Osteoblast (primary cell): ENCODE results near the gene ERCC4. TPM values are rescaled to one million over a fixed set of nuclear protein-coding genes. Genes with fewer than 3 reads are reported as not detected.
A peak's percentile ranks its signal among the peaks of the same experiment; 100 is the strongest.
"Not testable (repeated sequence)": the region's sequence is repeated elsewhere in the genome, so short reads cannot be mapped to it uniquely, and the experiment has no call there.

Experiments
- DNase-seq: peaks from one replicate; pipeline ENCODE4 v3.0.0; 2011; ENCODE audit warnings: low spot score, mixed read lengths; ENCODE audit not compliant: insufficient read length; ENCODE audit errors: missing footprints
- H2AFZ ChIP-seq: 2 replicates; pipeline ENCODE4 v1.6.0; 2011; ENCODE audit warnings: mild to moderate bottlenecking, low read length
- H3K27ac ChIP-seq: 2 replicates; pipeline ENCODE4 v1.5.1; 2011; ENCODE audit warnings: mild to moderate bottlenecking, low read depth, low read length, moderate library complexity
- H3K27me3 ChIP-seq: 2 replicates; pipeline ENCODE4 v1.6.0; 2012; ENCODE audit warnings: mild to moderate bottlenecking, control low read depth, inconsistent platforms, low read length, moderate library complexity; ENCODE audit not compliant: insufficient read depth
- H3K36me3 ChIP-seq: 2 replicates; pipeline ENCODE4 v1.5.1; 2011; ENCODE audit warnings: mild to moderate bottlenecking, low read length, control low read depth, moderate library complexity; ENCODE audit not compliant: insufficient read depth
- H3K4me1 ChIP-seq: 2 replicates; pipeline ENCODE4 v1.5.1; 2011; ENCODE audit warnings: mild to moderate bottlenecking, low read length, control low read depth, moderate library complexity; ENCODE audit not compliant: insufficient read depth
- H3K4me2 ChIP-seq: 2 replicates; pipeline ENCODE4 v1.6.0; 2011; ENCODE audit warnings: mild to moderate bottlenecking, low read length; ENCODE audit not compliant: insufficient read depth
- H3K4me3 ChIP-seq: fragments of 200-600 bp; sonication (generic); 3 replicates; pipeline ENCODE4 v1.5.1; 2012; ENCODE audit warnings: mild to moderate bottlenecking, low read length, inconsistent platforms; ENCODE audit not compliant: insufficient read depth
- H3K79me2 ChIP-seq: 2 replicates; pipeline ENCODE4 v1.6.0; 2012; ENCODE audit warnings: mild to moderate bottlenecking, low read length, control low read depth, inconsistent platforms; ENCODE audit not compliant: insufficient read depth
- H3K9me3 ChIP-seq: 2 replicates; pipeline ENCODE4 v1.5.1; 2011; ENCODE audit warnings: low read depth, low read length, control low read depth
- H4K20me1 ChIP-seq: 2 replicates; pipeline ENCODE4 v1.6.0; 2012; ENCODE audit warnings: mild to moderate bottlenecking, low read length, control low read depth; ENCODE audit not compliant: insufficient read depth
- total RNA-seq: library from RNA; depleted of rRNA; stranded (reverse); fragments of >200 nt; gene quantifications from 2 replicates; pipeline ENCODE4 v1.2.3, GENCODE V29; 2012
- TF ChIP-seq, protein P1 (sequence below): IDR thresholded peaks from 2 replicates; pipeline ENCODE4 v1.5.1; 2011; ENCODE audit warnings: mild to moderate bottlenecking, low read depth, low read length, moderate library complexity; ENCODE audit errors: extremely low read depth

Gene ERCC4
- total RNA-seq, 1 donor = 9.0 TPM

DNA sequence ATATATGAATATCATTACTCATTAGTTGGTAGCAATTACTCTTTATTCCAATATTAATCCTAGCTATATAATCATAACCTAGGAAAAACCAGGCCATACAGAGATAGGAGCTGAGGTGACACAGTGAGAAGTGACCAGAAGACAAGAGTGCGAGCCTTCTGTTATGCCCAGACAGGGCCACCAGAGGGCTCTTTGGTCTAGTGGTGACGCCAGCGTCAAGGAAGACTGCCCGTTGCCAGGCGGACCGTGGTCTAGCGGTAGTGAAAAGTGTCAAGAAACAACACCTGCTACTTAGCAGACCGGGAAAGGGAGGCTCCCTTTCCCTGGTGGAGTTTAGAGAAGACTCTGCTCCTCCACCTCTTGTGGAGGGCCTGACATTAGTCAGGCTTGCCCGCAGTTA, 15.1 kb upstream of the ERCC4 start:
- H3K4me2 ChIP-seq, H3K27ac ChIP-seq, H2AFZ ChIP-seq, H4K20me1 ChIP-seq, H3K4me1 ChIP-seq, H3K27me3 ChIP-seq, DNase-seq, H3K9me3 ChIP-seq, H3K79me2 ChIP-seq, H3K36me3 ChIP-seq, H3K4me3 ChIP-seq: not testable (repeated sequence)
- TF ChIP-seq, protein P1, sequence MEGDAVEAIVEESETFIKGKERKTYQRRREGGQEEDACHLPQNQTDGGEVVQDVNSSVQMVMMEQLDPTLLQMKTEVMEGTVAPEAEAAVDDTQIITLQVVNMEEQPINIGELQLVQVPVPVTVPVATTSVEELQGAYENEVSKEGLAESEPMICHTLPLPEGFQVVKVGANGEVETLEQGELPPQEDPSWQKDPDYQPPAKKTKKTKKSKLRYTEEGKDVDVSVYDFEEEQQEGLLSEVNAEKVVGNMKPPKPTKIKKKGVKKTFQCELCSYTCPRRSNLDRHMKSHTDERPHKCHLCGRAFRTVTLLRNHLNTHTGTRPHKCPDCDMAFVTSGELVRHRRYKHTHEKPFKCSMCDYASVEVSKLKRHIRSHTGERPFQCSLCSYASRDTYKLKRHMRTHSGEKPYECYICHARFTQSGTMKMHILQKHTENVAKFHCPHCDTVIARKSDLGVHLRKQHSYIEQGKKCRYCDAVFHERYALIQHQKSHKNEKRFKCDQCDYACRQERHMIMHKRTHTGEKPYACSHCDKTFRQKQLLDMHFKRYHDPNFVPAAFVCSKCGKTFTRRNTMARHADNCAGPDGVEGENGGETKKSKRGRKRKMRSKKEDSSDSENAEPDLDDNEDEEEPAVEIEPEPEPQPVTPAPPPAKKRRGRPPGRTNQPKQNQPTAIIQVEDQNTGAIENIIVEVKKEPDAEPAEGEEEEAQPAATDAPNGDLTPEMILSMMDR = peak; percentile 46

- Histone ChIP-seq H2AFZ (peak overlapping the region; percentile 48), H3K36me3 (no peaks in the 10 kb centered on the region)
- DNase-seq = no peak
Measured at GRCh38 chr16:13906168-13907089, 13.5 kb upstream of the ERCC4 start.

GRCh38 chr16:13907431-13907830, 12.5 kb upstream of the ERCC4 start:
- H3K27ac ChIP-seq = no peak overlapping the region
- no peaks in the 10 kb centered on the region for H4K20me1 ChIP-seq
- no peaks in the 10 kb centered on the region for H3K79me2 ChIP-seq
- no peak overlapping the region for H3K4me3 ChIP-seq
- no peak overlapping the region for H3K4me2 ChIP-seq
- H3K9me3 ChIP-seq = no peaks in the 10 kb centered on the region
- no peak overlapping the region for H2AFZ ChIP-seq
- H3K4me1 ChIP-seq = peaks cover 14% of the 10 kb centered on the region
- no peak for DNase-seq
- peaks cover 9% of the 10 kb centered on the region for H3K27me3 ChIP-seq
- TF ChIP-seq, protein P1 = no peak
- no peaks in the 10 kb centered on the region for H3K36me3 ChIP-seq

More at GRCh38 chr16:13906168-13907089, 13.5 kb upstream of the ERCC4 start:
- Histone ChIP-seq H4K20me1 (no peaks in the 10 kb centered on the region), H3K9me3 (no peaks in the 10 kb centered on the region), H3K27ac (no peak overlapping the region), H3K27me3 (peaks cover 6% of the 10 kb centered on the region), H3K4me1 (peaks cover 14% of the 10 kb centered on the region), H3K79me2 (no peaks in the 10 kb centered on the region), H3K4me2 (peak overlapping the region; percentile 5), H3K4me3 (no peak overlapping the region)
- TF ChIP-seq, protein P1 = no peak

DNA sequence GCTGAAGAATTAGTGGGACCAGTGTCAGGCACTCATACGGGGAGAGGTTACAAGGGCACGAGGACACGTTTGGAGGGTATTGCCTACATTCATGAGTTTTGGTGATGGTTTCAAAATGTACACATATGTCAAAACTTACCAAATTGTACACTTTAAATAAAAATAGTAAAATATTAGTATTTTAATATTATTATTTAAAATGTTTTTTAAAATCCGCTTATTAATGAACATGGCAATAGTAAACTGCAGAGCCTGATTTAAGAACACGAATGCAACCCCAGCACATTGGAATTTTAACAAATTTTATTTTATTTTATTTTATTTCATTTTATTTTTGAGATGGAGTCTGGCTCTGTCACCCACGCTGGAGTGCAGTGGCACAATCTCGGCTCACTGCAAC, 10.9 kb upstream of the ERCC4 start:
- TF ChIP-seq, protein P1 = no peak
- Histone ChIP-seq H3K27ac (no peak overlapping the region), H3K4me1 (peaks cover 9% of the 10 kb centered on the region), H3K79me2 (no peaks in the 10 kb centered on the region), H2AFZ (no peak overlapping the region), H3K27me3 (peaks cover 12% of the 10 kb centered on the region), H3K4me3 (no peak overlapping the region), H3K36me3 (no peaks in the 10 kb centered on the region), H4K20me1 (no peaks in the 10 kb centered on the region), H3K4me2 (no peak overlapping the region), H3K9me3 (no peaks in the 10 kb centered on the region)
- no peak for DNase-seq
